HEK293T (cell line): ENCODE measurements around the gene ACKR1.

Experiments used
- CTCF ChIA-PET: fragments of 350-600 bp; formaldehyde crosslinking; extraction: SDS; loops from one replicate; lab custom pipeline; 2021; ENCODE audit warnings: antibody characterized with exemption, inconsistent platforms; lab: Yijun Ruan, JAX
- POLR2A ChIA-PET: fragments of 350-600 bp; formaldehyde crosslinking; extraction: SDS; loops from one replicate; lab custom pipeline; 2020; ENCODE audit warnings: antibody characterized with exemption, inconsistent platforms; lab: Yijun Ruan, JAX
- DNase-seq: peaks from one replicate; pipeline ENCODE4 v3.0.0; 2012; ENCODE audit warnings: mixed read lengths; ENCODE audit errors: extremely low spot score
- ARNT ChIP-seq: fragments of 450-650 bp; IDR thresholded peaks from 2 replicates; pipeline ENCODE4 v1.6.1; 2017; ENCODE audit warnings: mild to moderate bottlenecking
- BHLHE40 ChIP-seq: fragments of 450-650 bp; IDR thresholded peaks from 2 replicates; pipeline ENCODE4 v1.6.1; 2016; ENCODE audit warnings: mild to moderate bottlenecking, moderate library complexity, borderline replicate concordance
- CTBP1 ChIP-seq: fragments of 450-650 bp; IDR thresholded peaks from 2 replicates; pipeline ENCODE4 v1.6.1; 2016; ENCODE audit warnings: borderline replicate concordance
- ELF4 ChIP-seq: fragments of 450-650 bp; IDR thresholded peaks from 2 replicates; pipeline ENCODE4 v1.6.1; 2017; ENCODE audit warnings: antibody characterized with exemption
- FOXA1 ChIP-seq: fragments of 450-650 bp; IDR thresholded peaks from 2 replicates; pipeline ENCODE4 v1.6.1; 2016; ENCODE audit warnings: mild to moderate bottlenecking
- FOXK2 ChIP-seq: fragments of 450-650 bp; IDR thresholded peaks from 2 replicates; pipeline ENCODE4 v1.6.1; 2016; ENCODE audit warnings: mild to moderate bottlenecking
- FOXM1 ChIP-seq: fragments of 450-650 bp; IDR thresholded peaks from 2 replicates; pipeline ENCODE4 v1.6.1; 2017; ENCODE audit warnings: mild to moderate bottlenecking, borderline replicate concordance
- HDGF ChIP-seq: fragments of 450-650 bp; IDR thresholded peaks from 2 replicates; pipeline ENCODE4 v1.6.1; 2017; ENCODE audit warnings: antibody characterized with exemption, borderline replicate concordance
- L3MBTL2 ChIP-seq: fragments of 450-650 bp; conservative IDR thresholded peaks from 2 replicates; pipeline ENCODE4 v1.6.1; 2016; ENCODE audit warnings: mild to moderate bottlenecking
- LEF1 ChIP-seq: fragments of 450-650 bp; IDR thresholded peaks from 2 replicates; pipeline ENCODE4 v1.6.1; 2017; ENCODE audit warnings: mild to moderate bottlenecking, borderline replicate concordance
- NFRKB ChIP-seq: fragments of 450-650 bp; IDR thresholded peaks from 2 replicates; pipeline ENCODE4 v1.6.1; 2016; ENCODE audit warnings: mild to moderate bottlenecking, moderate library complexity
- PKNOX1 ChIP-seq: fragments of 450-650 bp; IDR thresholded peaks from 2 replicates; pipeline ENCODE4 v1.6.1; 2016
- SP1 ChIP-seq: fragments of 450-650 bp; IDR thresholded peaks from 2 replicates; pipeline ENCODE4 v1.6.1; 2017
- SUZ12 ChIP-seq: fragments of 450-650 bp; IDR thresholded peaks from 2 replicates; pipeline ENCODE4 v1.6.1; 2016; ENCODE audit warnings: mild to moderate bottlenecking
- TARDBP ChIP-seq: fragments of 450-650 bp; IDR thresholded peaks from 2 replicates; pipeline ENCODE4 v1.6.1; 2016
- ZNF384 ChIP-seq: fragments of 450-650 bp; IDR thresholded peaks from 2 replicates; pipeline ENCODE4 v1.6.1; 2016

The ACKR1 gene

GRCh38 chr1:159211331-159212136 is 6.9 kb downstream of the ACKR1 start:
- CTCF ChIA-PET = interaction anchor here (0.6 to 2.5 kb wide), 15 partner anchors 12 to 796 kb away, joined by 3 to 13 read pairs (median 3); no protein-coding TSS in a partner anchor

GRCh38 chr1:159212596-159212995 is 7.9 kb downstream of the ACKR1 start:
- no peak for DNase-seq
- ChIA-PET CTCF (interaction anchor here (1.5 kb wide), 1 partner anchor 82 kb away, joined by 3 read pairs; no protein-coding TSS in a partner anchor), POLR2A (no interaction called here)
- no peak for TF ChIP-seq SP1
- TF ChIP-seq PKNOX1 = no peak
- TF ChIP-seq LEF1 = no peak
- TF ChIP-seq TARDBP = no peak
- TF ChIP-seq BHLHE40 = no peak
- TF ChIP-seq FOXK2 = no peak
- TF ChIP-seq ZNF384 = no peak
- TF ChIP-seq ELF4 = no peak
- no peak for TF ChIP-seq ARNT
- TF ChIP-seq FOXM1 = no peak
- TF ChIP-seq HDGF = no peak
- no peak for TF ChIP-seq FOXA1
- TF ChIP-seq L3MBTL2 = no peak
- TF ChIP-seq CTBP1 = no peak
- TF ChIP-seq NFRKB = no peak

More at GRCh38 chr1:159211331-159212136, 6.9 kb downstream of the ACKR1 start:
- peak; percentile 56 for DNase-seq
- POLR2A ChIA-PET = no interaction called here
- TF ChIP-seq BHLHE40 (no peak), ARNT (no peak), SP1 (no peak), FOXA1 (no peak)

- ChIA-PET POLR2A (interaction anchor here (0.9 kb wide), 1 partner anchor 65 kb away, joined by 3 read pairs; no protein-coding TSS in a partner anchor), CTCF (interaction anchor here (0.6 to 2.9 kb wide), 5 partner anchors 15 to 88 kb away, joined by 3 to 37 read pairs (median 4); no protein-coding TSS in a partner anchor)
- TF ChIP-seq HDGF (no peak), SUZ12 (no peak), BHLHE40 (no peak), FOXM1 (no peak), LEF1 (no peak), FOXK2 (no peak), ARNT (no peak), L3MBTL2 (no peak), ZNF384 (no peak), ELF4 (no peak), CTBP1 (no peak), NFRKB (no peak), PKNOX1 (no peak), SP1 (no peak), FOXA1 (no peak)
- peak; percentile 67 for DNase-seq
Observed at GRCh38 chr1:159214149-159214760, 9.6 kb downstream of the ACKR1 start.

GRCh38 chr1:159218649-159219636 is 14.3 kb downstream of the ACKR1 start:
- ChIA-PET CTCF (no interaction called here), POLR2A (no interaction called here)

GRCh38 chr1:159222075-159222865 is 17.6 kb downstream of the ACKR1 start:
- POLR2A ChIA-PET = no interaction called here
- CTCF ChIA-PET = no interaction called here
- DNase-seq = no peak
- TF ChIP-seq ELF4 (no peak), LEF1 (no peak), SP1 (no peak), SUZ12 (no peak), TARDBP (no peak), FOXA1 (no peak), PKNOX1 (no peak), BHLHE40 (no peak), L3MBTL2 (no peak), HDGF (no peak), ZNF384 (no peak), NFRKB (no peak), FOXM1 (no peak), FOXK2 (no peak), ARNT (no peak), CTBP1 (no peak)

More at GRCh38 chr1:159218649-159219636, 14.3 kb downstream of the ACKR1 start:
- DNase-seq = no peak
- TF ChIP-seq ELF4 (no peak), BHLHE40 (no peak)
